SK-N-SH (cell line): ENCODE measurements around the gene FAM204A. TPM values are rescaled to one million over a fixed set of nuclear protein-coding genes. Genes with fewer than 3 reads are reported as not detected.

ENCODE experiments used
- CTCF ChIA-PET: fragments of 300-600, 350-600 bp; formaldehyde crosslinking; extraction: SDS; loops from one replicate; lab custom pipeline; 2021; lab: Yijun Ruan, JAX
- POLR2A ChIA-PET: fragments of 350-600 bp; sonication (Branson Sonifier 250); formaldehyde crosslinking; extraction: SDS; loops from one replicate; lab custom pipeline; 2020; ENCODE audit warnings: antibody characterized with exemption, inconsistent platforms; lab: Yijun Ruan, JAX
- DNase-seq: peaks from one replicate; pipeline ENCODE4 v3.0.0; 2012
- H2AFZ ChIP-seq: fragments of 200-600 bp; sonication (generic); 2 replicates; pipeline ENCODE4 v1.8.1; 2016; ENCODE audit warnings: antibody characterized with exemption, mild to moderate bottlenecking, low read depth
- H3F3A ChIP-seq: fragments of 200-600 bp; sonication (generic); replicated peaks from 2 replicates; pipeline ENCODE3; 2016; ENCODE audit warnings: antibody characterized with exemption, mild to moderate bottlenecking; ENCODE audit not compliant: insufficient read depth
- H3K27ac ChIP-seq, 2 experiments: fragments of 200-500 bp in 1 of 2; fragments of 200-600 bp in 1 of 2; sonication (Bioruptor generic) in 1 of 2; sonication (generic), shearing (Covaris generic) in 1 of 2; 2 replicates each; pipeline versions ENCODE4 v1.5.1 to v1.6.1; 2014 to 2016; ENCODE audit warnings: low read depth in 2 of 2, inconsistent platforms in 1 of 2, low read length in 1 of 2, mild to moderate bottlenecking in 1 of 2, mixed read lengths in 1 of 2
- H3K27me3 ChIP-seq: fragments of 200-600 bp; sonication (generic), shearing (Covaris generic); 2 replicates; pipeline ENCODE4 v1.6.1; 2016; ENCODE audit warnings: mixed run types; ENCODE audit not compliant: insufficient read depth
- H3K36me3 ChIP-seq, 2 experiments: fragments of 200-500 bp in 1 of 2; fragments of 200-600 bp in 1 of 2; sonication (Bioruptor generic) in 1 of 2; sonication (generic) in 1 of 2; replicated peaks in 1 of 2; 2 replicates each; pipeline versions ENCODE3 to v1.5.1; 2014 to 2016; ENCODE audit warnings: low read length in 1 of 2, mild to moderate bottlenecking in 1 of 2; ENCODE audit not compliant: insufficient read depth in 2 of 2, control insufficient read depth in 1 of 2
- H3K4me1 ChIP-seq, 2 experiments: fragments of 200-500 bp in 1 of 2; fragments of 200-600 bp in 1 of 2; sonication (Bioruptor generic) in 1 of 2; sonication (generic), shearing (Covaris generic) in 1 of 2; 2 replicates each; pipeline versions ENCODE4 v1.5.1 to v1.6.1; 2014 to 2016; ENCODE audit warnings: low read depth in 1 of 2, low read length in 1 of 2, mixed run types in 1 of 2; ENCODE audit not compliant: insufficient read depth in 2 of 2, control insufficient read depth in 1 of 2
- H3K4me2 ChIP-seq: fragments of 200-600 bp; sonication (generic), shearing (Covaris generic); 2 replicates; pipeline ENCODE4 v1.6.1; 2017; ENCODE audit warnings: mixed run types
- H3K4me3 ChIP-seq, 2 experiments: fragments of 200-500 bp in 1 of 2; fragments of 200-600 bp in 1 of 2; sonication (Bioruptor generic) in 1 of 2; sonication (generic), shearing (Covaris generic) in 1 of 2; 2 replicates each; pipeline versions ENCODE4 v1.5.1 to v1.8.1; 2014 to 2016; ENCODE audit warnings: low read depth in 2 of 2, inconsistent platforms in 1 of 2, low read length in 1 of 2, mild to moderate bottlenecking in 1 of 2, mixed read lengths in 1 of 2, moderate library complexity in 1 of 2
- H3K79me2 ChIP-seq: fragments of 200-600 bp; sonication (generic); 2 replicates; pipeline ENCODE4 v1.8.1; 2017; ENCODE audit warnings: mild to moderate bottlenecking; ENCODE audit not compliant: insufficient read depth
- H3K9ac ChIP-seq: fragments of 200-600 bp; sonication (generic); 2 replicates; pipeline ENCODE4 v1.6.1; 2017; ENCODE audit warnings: mixed run types
- H3K9me2 ChIP-seq: fragments of 200-600 bp; sonication (generic); 2 replicates; pipeline ENCODE4 v1.6.1; 2017; ENCODE audit warnings: mixed run types
- H3K9me3 ChIP-seq: fragments of 200-600 bp; sonication (generic); 2 replicates; pipeline ENCODE4 v1.6.1; 2017; ENCODE audit warnings: mixed run types, mild to moderate bottlenecking, moderate library complexity
- H4K20me1 ChIP-seq: fragments of 200-600 bp; sonication (generic); 2 replicates; pipeline ENCODE4 v1.6.1; 2017; ENCODE audit warnings: mild to moderate bottlenecking, mixed run types; ENCODE audit not compliant: insufficient read depth
- CTCF ChIP-seq: fragments of 200-600 bp; sonication (generic); IDR thresholded peaks from 2 replicates; pipeline ENCODE4 v1.6.1; 2017; ENCODE audit warnings: antibody characterized with exemption, mild to moderate bottlenecking, moderate library complexity
- ELF1 ChIP-seq: IDR thresholded peaks from 2 replicates; pipeline ENCODE4 v1.4.0; 2012
- FOSL2 ChIP-seq: IDR thresholded peaks from 2 replicates; pipeline ENCODE4 v1.4.0; 2012; ENCODE audit warnings: low read depth, mild to moderate bottlenecking, moderate library complexity, borderline replicate concordance
- FOXJ3 ChIP-seq: sonication (generic); formaldehyde crosslinking; IDR thresholded peaks from 2 replicates; pipeline ENCODE4 v1.5.1; 2020; ENCODE audit warnings: mild to moderate bottlenecking, missing genetic modification reagents
- FOXM1 ChIP-seq: IDR thresholded peaks from 2 replicates; pipeline ENCODE4 v1.4.0; 2012; ENCODE audit warnings: low read depth, mild to moderate bottlenecking
- GABPA ChIP-seq: IDR thresholded peaks from 2 replicates; pipeline ENCODE4 v1.4.0; 2012; ENCODE audit warnings: low read depth, mild to moderate bottlenecking
- GATA2 ChIP-seq: sonication (generic); formaldehyde crosslinking; IDR thresholded peaks from 2 replicates; pipeline ENCODE4 v1.5.0; 2020; ENCODE audit warnings: mild to moderate bottlenecking, missing genetic modification reagents
- JUND ChIP-seq: IDR thresholded peaks from 2 replicates; pipeline ENCODE4 v1.4.0; 2012
- NFIC ChIP-seq: IDR thresholded peaks from 2 replicates; pipeline ENCODE4 v1.4.0; 2012; ENCODE audit warnings: borderline replicate concordance
- RCOR1 ChIP-seq: fragments of 150-350 bp; IDR thresholded peaks from 2 replicates; pipeline ENCODE4 v1.6.1; 2017; ENCODE audit warnings: antibody characterized with exemption, low read length
- RFX5 ChIP-seq: IDR thresholded peaks from 2 replicates; pipeline ENCODE4 v1.6.1; 2012; ENCODE audit warnings: mild to moderate bottlenecking, improper control_type of control experiment, low read length
- SIN3A ChIP-seq: IDR thresholded peaks from 2 replicates; pipeline ENCODE4 v1.6.1; 2012; ENCODE audit warnings: low read depth, mild to moderate bottlenecking, low read length, moderate library complexity, borderline replicate concordance
- SMC3 ChIP-seq: IDR thresholded peaks from 2 replicates; pipeline ENCODE4 v1.6.1; 2012; ENCODE audit warnings: low read depth, low read length, improper control_type of control experiment
- TEAD4 ChIP-seq: IDR thresholded peaks from 2 replicates; pipeline ENCODE4 v1.4.0; 2012; ENCODE audit warnings: mild to moderate bottlenecking, borderline replicate concordance; ENCODE audit not compliant: insufficient read depth
- USF2 ChIP-seq: fragments of 150-350 bp; IDR thresholded peaks from 2 replicates; pipeline ENCODE4 v1.6.1; 2017; ENCODE audit warnings: antibody characterized with exemption, low read length, low read depth, borderline replicate concordance
- YY1 ChIP-seq: IDR thresholded peaks from 2 replicates; pipeline ENCODE4 v1.4.0; 2012; ENCODE audit warnings: low read depth, mild to moderate bottlenecking
- ZBTB33 ChIP-seq: IDR thresholded peaks from 2 replicates; pipeline ENCODE4 v1.4.0; 2012; ENCODE audit warnings: low read depth, borderline replicate concordance
- WGBS: methylation state at CpG from one replicate; pipeline ENCODE4 v1.1.6; 2017; ENCODE audit warnings: low lambda C conversion rate; 5-methylcytosine and 5-hydroxymethylcytosine counted together
- polyA plus RNA-seq, 3 experiments: library from polyadenylated mRNA; depleted of rRNA; stranded (reverse); fragments of >200 nt; gene quantifications; 2 replicates each; pipeline ENCODE4 v1.2.3, GENCODE V29; 2012

Gene FAM204A
- polyA plus RNA-seq, 1 of the 3 experiments (the other 2 are of a cell fraction): 10.8 TPM

GRCh38 chr10:118301211-118301610, 40.9 kb downstream of the FAM204A start:
- no peak overlapping the region for H3K4me3 ChIP-seq
- TF ChIP-seq FOSL2 (no peak), TEAD4 (no peak), GABPA (no peak), RFX5 (no peak), ELF1 (no peak), SMC3 (no peak), FOXM1 (no peak), ZBTB33 (no peak), FOXJ3 (CRISPR knock-in tag) (no peak), JUND (no peak), SIN3A (no peak), YY1 (no peak), NFIC (no peak), GATA2 (CRISPR knock-in tag) (no peak), RCOR1 (no peak)
- no peak overlapping the region for H3K4me2 ChIP-seq
- no peak overlapping the region for H3K9ac ChIP-seq
- no peaks in the 10 kb centered on the region for H3K79me2 ChIP-seq
- H3K9me2 ChIP-seq: no peaks in the 10 kb centered on the region
- H3K36me3 ChIP-seq: peaks cover 0 to 16% of the 10 kb centered on the region in 2 experiments
- no peak overlapping the region for H3K27ac ChIP-seq
- peaks cover 0 to 3% of the 10 kb centered on the region in 2 experiments; a peak in 2 of 4 replicates for H3K4me1 ChIP-seq
- no peaks in the 10 kb centered on the region for H4K20me1 ChIP-seq
- no peaks in the 10 kb centered on the region for H3F3A ChIP-seq
- H3K27me3 ChIP-seq: no peaks in the 10 kb centered on the region
- H3K9me3 ChIP-seq: no peaks in the 10 kb centered on the region
- POLR2A ChIA-PET: no interaction called here
- no peak for DNase-seq
- 93% methylated on average over 2 of the region's 2 CpGs for WGBS
- CTCF ChIA-PET: no interaction called here
- H2AFZ ChIP-seq: no peak overlapping the region

- CTCF ChIA-PET: no interaction called here
- 82% methylated on average over 1 of the region's 1 CpG for WGBS
Measured at GRCh38 chr10:118300320-118300719, 41.8 kb downstream of the FAM204A start.

More at GRCh38 chr10:118300320-118300719, 41.8 kb downstream of the FAM204A start:
- Histone ChIP-seq H3F3A (no peaks in the 10 kb centered on the region), H3K27ac (no peak overlapping the region), H3K9me3 (no peaks in the 10 kb centered on the region), H3K79me2 (no peaks in the 10 kb centered on the region), H3K4me3 (no peak overlapping the region), H3K9me2 (no peaks in the 10 kb centered on the region), H4K20me1 (no peaks in the 10 kb centered on the region), H3K27me3 (no peaks in the 10 kb centered on the region), H3K36me3 (peaks cover 0 to 9% of the 10 kb centered on the region in 2 experiments), H3K4me1 (no peaks in the 10 kb centered on the region; a peak in 1 of 4 replicates), H2AFZ (no peak overlapping the region), H3K9ac (no peak overlapping the region), H3K4me2 (no peak overlapping the region)
- no peak for DNase-seq
- POLR2A ChIA-PET: no interaction called here
- TF ChIP-seq GATA2 (CRISPR knock-in tag) (no peak), TEAD4 (no peak), FOXJ3 (CRISPR knock-in tag) (no peak), USF2 (no peak), FOXM1 (no peak), CTCF (no peak)
